Measurements from ENCODE around the gene USP46. TPM values are rescaled to one million over a fixed set of nuclear protein-coding genes. Genes with fewer than 3 reads are reported as not detected.

Gene USP46
- total and polyA plus RNA-seq, 2 of the 8 experiments (the other 6 are each of a cell fraction or from before 2014, with no cell fraction given): 10.6 to 62.4 TPM

GRCh38 chr4:52704661-52705060 is 45.6 kb upstream of the USP46 start (continued):
- TF ChIP-seq, protein P1, sequence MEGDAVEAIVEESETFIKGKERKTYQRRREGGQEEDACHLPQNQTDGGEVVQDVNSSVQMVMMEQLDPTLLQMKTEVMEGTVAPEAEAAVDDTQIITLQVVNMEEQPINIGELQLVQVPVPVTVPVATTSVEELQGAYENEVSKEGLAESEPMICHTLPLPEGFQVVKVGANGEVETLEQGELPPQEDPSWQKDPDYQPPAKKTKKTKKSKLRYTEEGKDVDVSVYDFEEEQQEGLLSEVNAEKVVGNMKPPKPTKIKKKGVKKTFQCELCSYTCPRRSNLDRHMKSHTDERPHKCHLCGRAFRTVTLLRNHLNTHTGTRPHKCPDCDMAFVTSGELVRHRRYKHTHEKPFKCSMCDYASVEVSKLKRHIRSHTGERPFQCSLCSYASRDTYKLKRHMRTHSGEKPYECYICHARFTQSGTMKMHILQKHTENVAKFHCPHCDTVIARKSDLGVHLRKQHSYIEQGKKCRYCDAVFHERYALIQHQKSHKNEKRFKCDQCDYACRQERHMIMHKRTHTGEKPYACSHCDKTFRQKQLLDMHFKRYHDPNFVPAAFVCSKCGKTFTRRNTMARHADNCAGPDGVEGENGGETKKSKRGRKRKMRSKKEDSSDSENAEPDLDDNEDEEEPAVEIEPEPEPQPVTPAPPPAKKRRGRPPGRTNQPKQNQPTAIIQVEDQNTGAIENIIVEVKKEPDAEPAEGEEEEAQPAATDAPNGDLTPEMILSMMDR (IDR thresholded peaks at IDR 0.05; ENCODE audit: control extremely low read depth in 1 of 3, insufficient read depth in 1 of 3, low read depth in 1 of 3, low read length in 3 of 3): no peak
- TF ChIP-seq EZH2 (IDR thresholded peaks at IDR 0.05; ENCODE audit: low read depth, low read length, severe bottlenecking) (no peak), SP4 (IDR thresholded peaks at IDR 0.05; ENCODE audit: low read length) (no peak), TBP (IDR thresholded peaks at IDR 0.05; ENCODE audit: low read depth, low read length) (no peak), POLR2A (IDR thresholded peaks at IDR 0.05; ENCODE audit: control extremely low read depth in 1 of 2, low read depth in 2 of 2, low read length in 2 of 2) (no peak), BACH1 (IDR thresholded peaks at IDR 0.05; ENCODE audit: low read length) (no peak), GABPA (IDR thresholded peaks at IDR 0.05; ENCODE audit: borderline replicate concordance, insufficient read depth, low read length) (no peak)
